GM23338 (cell line): ENCODE results near the gene ZNF70. TPM values are rescaled to one million over a fixed set of nuclear protein-coding genes. Genes with fewer than 3 reads are reported as not detected.

ENCODE experiments used
- ATAC-seq: fragments of 200-7000 bp; cut with Tn5 transposase; 3 replicates; pipeline ENCODE4 v1.9.1; 2020
- DNase-seq: peaks from one replicate; pipeline ENCODE4 v3.0.0-alpha.2; 2015; ENCODE audit warnings: low spot score
- H2AFZ ChIP-seq: fragments of 200-600 bp; sonication (generic); 2 replicates; pipeline ENCODE4 v1.8.0; 2016; ENCODE audit warnings: antibody characterized with exemption, mild to moderate bottlenecking, moderate library complexity
- H3F3A ChIP-seq: fragments of 200-600 bp; sonication (generic); replicated peaks from 2 replicates; pipeline ENCODE4 v1.8.0; 2017; ENCODE audit warnings: antibody characterized with exemption, mixed run types, low read depth
- H3K27ac ChIP-seq: fragments of 200-600 bp; sonication (generic); 2 replicates; pipeline ENCODE4 v1.6.1; 2016; ENCODE audit warnings: low read depth
- H3K27me3 ChIP-seq: fragments of 200-600 bp; sonication (generic); 2 replicates; pipeline ENCODE4 v1.8.0; 2016; ENCODE audit warnings: mild to moderate bottlenecking, mixed run types, moderate library complexity; ENCODE audit not compliant: insufficient read depth
- H3K36me3 ChIP-seq: fragments of 200-600 bp; sonication (generic); 2 replicates; pipeline ENCODE4 v1.8.0; 2016; ENCODE audit warnings: mild to moderate bottlenecking; ENCODE audit not compliant: insufficient read depth
- H3K4me1 ChIP-seq: fragments of 200-600 bp; sonication (generic); 2 replicates; pipeline ENCODE4 v1.8.0; 2016; ENCODE audit warnings: mild to moderate bottlenecking, moderate library complexity; ENCODE audit not compliant: insufficient read depth
- H3K4me2 ChIP-seq: fragments of 200-600 bp; sonication (generic); 2 replicates; pipeline ENCODE4 v1.7.1; 2017; ENCODE audit warnings: mixed run types
- H3K4me3 ChIP-seq: fragments of 200-600 bp; sonication (generic); 2 replicates; pipeline ENCODE4 v1.6.1; 2016; ENCODE audit warnings: mixed run types
- H3K79me2 ChIP-seq: fragments of 200-600 bp; sonication (generic); replicated peaks from 2 replicates; pipeline ENCODE4 v1.8.0; 2017; ENCODE audit warnings: mild to moderate bottlenecking; ENCODE audit not compliant: insufficient read depth
- H3K9me2 ChIP-seq: fragments of 200-600 bp; sonication (generic); 2 replicates; pipeline ENCODE4 v1.8.0; 2017; ENCODE audit not compliant: insufficient read depth
- H4K20me1 ChIP-seq: fragments of 200-600 bp; sonication (generic); replicated peaks from 2 replicates; pipeline ENCODE4 v1.8.0; 2017; ENCODE audit warnings: mild to moderate bottlenecking; ENCODE audit not compliant: insufficient read depth
- H3K27ac Mint-ChIP-seq: 2 replicates; pipeline ENCODE4 v1.8.0; 2020; ENCODE audit warnings: inconsistent platforms, mild to moderate bottlenecking, moderate library complexity, mixed read lengths
- H3K27me3 Mint-ChIP-seq: 3 replicates; pipeline ENCODE4 v1.8.0; 2022; ENCODE audit warnings: low read depth, mild to moderate bottlenecking, moderate library complexity, mixed read lengths, inconsistent platforms; ENCODE audit not compliant: insufficient read depth, poor library complexity
- H3K36me3 Mint-ChIP-seq: 3 replicates; pipeline ENCODE4 v1.8.0; 2021; ENCODE audit warnings: low read depth, mild to moderate bottlenecking, inconsistent platforms, moderate library complexity, mixed read lengths
- H3K4me1 Mint-ChIP-seq: 3 replicates; pipeline ENCODE4 v1.8.0; 2020; ENCODE audit warnings: mild to moderate bottlenecking, inconsistent platforms, mixed read lengths
- H3K4me3 Mint-ChIP-seq: 3 replicates; pipeline ENCODE4 v1.8.0; 2021; ENCODE audit warnings: moderate library complexity, mild to moderate bottlenecking, inconsistent platforms, mixed read lengths
- H3K9me3 Mint-ChIP-seq: 3 replicates; pipeline ENCODE4 v1.8.0; 2020; ENCODE audit warnings: moderate library complexity, mild to moderate bottlenecking, inconsistent platforms, mixed read lengths
- CREB1 ChIP-seq: fragments of 250-450 bp; sonication (Bioruptor Pico); IDR thresholded peaks from 2 replicates; pipeline ENCODE4 v1.5.0; 2020; ENCODE audit warnings: low read depth, mild to moderate bottlenecking, moderate library complexity
- CTCF ChIP-seq, 2 experiments: fragments of 200-600 bp in 1 of 2; sonication (generic) in 1 of 2; conservative IDR thresholded peaks; 2 replicates each; pipeline versions ENCODE4 v1.5.1 to v1.6.1; 2016 to 2017; ENCODE audit warnings: antibody characterized with exemption in 2 of 2, low read depth in 2 of 2, mild to moderate bottlenecking in 2 of 2, moderate library complexity in 1 of 2
- ETS1 ChIP-seq: IDR thresholded peaks from 2 replicates; pipeline ENCODE4 v1.6.1; 2016; ENCODE audit warnings: antibody characterized with exemption
- EZH2 ChIP-seq: fragments of 200-600 bp; sonication (generic); IDR thresholded peaks from one replicate; pipeline ENCODE4 v1.8.0; 2017; ENCODE audit warnings: antibody characterized with exemption, mild to moderate bottlenecking, low read depth; ENCODE audit not compliant: unreplicated experiment
- EZH2phosphoT487 ChIP-seq: fragments of 200-600 bp; sonication (generic); IDR thresholded peaks from one replicate; pipeline ENCODE4 v1.8.1; 2018; ENCODE audit warnings: antibody characterized with exemption; ENCODE audit not compliant: unreplicated experiment
- JUNB ChIP-seq: IDR thresholded peaks from one replicate; pipeline ENCODE4 v1.6.1; 2016; ENCODE audit warnings: antibody characterized with exemption; ENCODE audit not compliant: unreplicated experiment
- NANOG ChIP-seq: IDR thresholded peaks from 2 replicates; pipeline ENCODE4 v1.6.1; 2016; ENCODE audit warnings: antibody characterized with exemption, borderline replicate concordance
- POLR2AphosphoS5 ChIP-seq: IDR thresholded peaks from 2 replicates; pipeline ENCODE4 v1.6.1; 2016; ENCODE audit warnings: antibody characterized with exemption, low read depth
- REST ChIP-seq: IDR thresholded peaks from one replicate; pipeline ENCODE4 v1.6.1; 2018; ENCODE audit warnings: antibody characterized with exemption; ENCODE audit not compliant: unreplicated experiment
- STAT1 ChIP-seq: IDR thresholded peaks from one replicate; pipeline ENCODE4 v1.6.1; 2016; ENCODE audit warnings: antibody characterized with exemption; ENCODE audit not compliant: unreplicated experiment
- ZNF114 ChIP-seq: fragments of 250-450 bp; sonication (Bioruptor Pico); IDR thresholded peaks from 2 replicates; pipeline ENCODE4 v1.5.0; 2020; ENCODE audit warnings: mild to moderate bottlenecking, moderate library complexity
- ZNF331 ChIP-seq: fragments of 250-450 bp; sonication (Bioruptor Pico); IDR thresholded peaks from 2 replicates; pipeline ENCODE4 v1.5.0; 2020; ENCODE audit warnings: low read depth, mild to moderate bottlenecking, moderate library complexity
- ZNF462 ChIP-seq: fragments of 250-450 bp; sonication (Bioruptor Pico); IDR thresholded peaks from 2 replicates; pipeline ENCODE4 v1.5.0; 2020; ENCODE audit warnings: mild to moderate bottlenecking, moderate library complexity
- polyA plus RNA-seq: library from polyadenylated mRNA; unstranded; fragments of >200 nt; fragmentation: Nextera tagmentation; extraction: Ambion mirVana; gene quantifications from 2 replicates; pipeline ENCODE4 v1.2.1, GENCODE V29; 2016
- total RNA-seq: library from RNA; depleted of rRNA; stranded (reverse); fragments of >200 nt; shearing (Covaris generic); gene quantifications from 2 replicates; pipeline ENCODE4 v1.2.3, GENCODE V29; 2014

ZNF70 gene
- total and polyA plus RNA-seq, 2 experiments from 2014 or later = 0.45 to 2.6 TPM

GRCh38 chr22:23742505-23743264, 8.2 kb downstream of the ZNF70 start:
- ATAC-seq (no peak), DNase-seq (no peak)
- no peak overlapping the region for H3K4me3 Mint-ChIP-seq
- H3K36me3 Mint-ChIP-seq = peaks cover 20% of the 10 kb centered on the region
- Histone ChIP-seq H4K20me1 (no peaks in the 10 kb centered on the region), H3F3A (no peaks in the 10 kb centered on the region), H3K36me3 (no peaks in the 10 kb centered on the region), H3K9me2 (no peaks in the 10 kb centered on the region), H3K4me3 (no peak overlapping the region), H3K79me2 (no peaks in the 10 kb centered on the region), H3K27me3 (no peaks in the 10 kb centered on the region), H2AFZ (no peak overlapping the region), H3K4me1 (no peaks in the 10 kb centered on the region), H3K27ac (no peak overlapping the region), H3K4me2 (no peak overlapping the region)
- H3K27me3 Mint-ChIP-seq = peaks cover 6% of the 10 kb centered on the region
- H3K27ac Mint-ChIP-seq = no peak overlapping the region
- peaks cover 2% of the 10 kb centered on the region; the same call in 1 of the 3 replicates for H3K4me1 Mint-ChIP-seq
- H3K9me3 Mint-ChIP-seq = no peaks in the 10 kb centered on the region; the same call in 2 of the 3 replicates
- TF ChIP-seq REST (no peak), EZH2phosphoT487 (no peak), JUNB (no peak), ZNF114 (CRISPR knock-in tag) (no peak), EZH2 (no peak), POLR2AphosphoS5 (no peak), ETS1 (no peak), NANOG (no peak), CREB1 (CRISPR knock-in tag) (no peak), ZNF331 (CRISPR knock-in tag) (no peak), CTCF (conservative IDR thresholded peaks at IDR 0.05; ENCODE audit: low read depth in 2 of 2) (no peak), STAT1 (no peak), ZNF462 (no peak)
